ENCODE results near the gene BTBD17. TPM values are rescaled to one million over a fixed set of nuclear protein-coding genes. Genes with fewer than 3 reads are reported as not detected.

BTBD17 gene
- polyA plus RNA-seq, 3 donors, result 0.06 to 0.33 TPM; not detected in 1

DNA sequence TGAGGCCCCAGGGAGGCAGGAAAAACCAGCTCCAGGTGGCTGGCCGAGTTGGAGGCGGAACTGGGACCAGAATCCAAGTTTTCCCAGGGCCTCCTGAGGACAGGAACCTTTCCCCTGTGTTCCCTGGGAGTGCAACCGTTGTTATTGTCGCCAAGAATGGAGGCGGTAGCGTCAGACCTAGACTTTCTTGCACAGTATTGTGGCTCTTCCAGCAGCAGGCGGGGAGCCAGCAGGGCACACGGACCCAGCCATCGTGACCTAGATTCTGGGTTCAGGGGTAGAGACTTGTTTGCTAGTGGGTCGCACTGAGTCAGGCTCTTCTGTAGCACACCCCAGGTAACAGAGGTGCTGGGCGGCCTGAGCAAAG lies 36.3 kb downstream of the BTBD17 start:
- no peak overlapping the region for H3K27ac ChIP-seq (ENCODE audit: low read depth, low read length)
- 22 to 35% (median 29%) methylated on average over 11 of the region's 11 CpGs for WGBS, 3 donors

DNA sequence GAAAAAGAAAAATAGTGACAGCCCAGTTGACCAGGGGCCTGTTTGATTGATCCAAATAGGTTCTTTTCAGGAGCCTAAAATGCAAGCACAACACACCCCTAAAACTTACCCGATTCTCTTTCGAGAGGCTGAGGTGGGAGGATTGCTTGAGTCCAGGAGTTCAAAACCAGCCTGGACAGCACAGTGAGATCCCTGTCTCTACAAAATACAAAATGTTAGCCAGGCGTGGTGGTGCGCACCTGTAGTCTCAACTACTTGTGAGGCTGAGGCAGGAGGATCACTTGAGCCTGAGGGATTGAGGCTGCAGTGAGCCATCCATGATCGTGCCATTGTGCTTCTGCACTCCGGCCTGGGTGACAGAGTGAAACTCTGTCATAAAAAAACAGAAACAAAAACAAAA lies 37.1 kb downstream of the BTBD17 start:
- WGBS, 3 donors, result 88 to 97% (median 95%) methylated on average over 6 of the region's 6 CpGs
- no peak overlapping the region for H3K27ac ChIP-seq (ENCODE audit: low read depth, low read length)

DNA sequence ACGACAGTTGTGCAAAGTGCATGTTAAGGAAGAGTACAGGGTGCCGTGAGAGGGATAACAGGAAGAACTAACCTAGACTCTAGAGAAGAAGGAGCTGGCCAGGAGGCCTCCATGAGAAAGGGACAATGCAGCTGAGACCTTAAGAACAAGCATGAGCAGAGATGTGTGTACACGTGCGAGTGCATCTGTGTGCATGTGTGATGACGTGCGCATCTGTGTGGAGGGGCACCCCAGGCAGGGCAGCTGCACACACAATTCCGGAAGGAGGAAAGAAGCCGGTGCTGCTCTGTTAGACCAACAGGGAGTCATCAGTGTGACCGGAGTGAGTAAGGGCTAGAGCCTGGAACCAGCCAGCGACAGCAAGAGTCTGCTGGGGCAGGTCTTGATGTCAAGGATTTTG lies 43.3 kb downstream of the BTBD17 start:
- WGBS, 3 donors, result 87 to 91% (median 91%) methylated on average over 10 of the region's 10 CpGs
- H3K27ac ChIP-seq (ENCODE audit: low read depth, low read length), result no peak overlapping the region

DNA sequence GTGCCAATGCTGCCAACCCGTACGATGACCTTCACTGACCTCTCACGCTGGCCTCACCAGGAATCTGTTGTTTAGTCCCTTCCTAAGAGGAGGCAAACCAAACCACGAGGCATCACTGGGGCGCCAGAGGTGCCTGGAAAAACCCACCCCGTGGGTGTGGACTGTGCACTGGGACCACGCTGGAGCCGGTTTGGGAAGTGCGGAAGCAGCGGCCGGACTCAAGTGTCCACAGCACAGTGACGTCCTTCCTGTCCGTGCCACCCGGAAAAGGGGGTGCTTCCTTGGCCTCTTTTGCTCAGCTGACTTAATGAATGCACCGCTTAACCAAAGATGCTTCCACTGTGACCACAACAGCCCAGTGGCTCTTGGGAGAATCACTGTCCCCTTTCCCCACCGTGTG lies 44.6 kb downstream of the BTBD17 start:
- WGBS, 3 donors, result 58 to 67% (median 66%) methylated on average over 16 of the region's 16 CpGs
- no peak overlapping the region for H3K27ac ChIP-seq (ENCODE audit: low read depth, low read length)

DNA sequence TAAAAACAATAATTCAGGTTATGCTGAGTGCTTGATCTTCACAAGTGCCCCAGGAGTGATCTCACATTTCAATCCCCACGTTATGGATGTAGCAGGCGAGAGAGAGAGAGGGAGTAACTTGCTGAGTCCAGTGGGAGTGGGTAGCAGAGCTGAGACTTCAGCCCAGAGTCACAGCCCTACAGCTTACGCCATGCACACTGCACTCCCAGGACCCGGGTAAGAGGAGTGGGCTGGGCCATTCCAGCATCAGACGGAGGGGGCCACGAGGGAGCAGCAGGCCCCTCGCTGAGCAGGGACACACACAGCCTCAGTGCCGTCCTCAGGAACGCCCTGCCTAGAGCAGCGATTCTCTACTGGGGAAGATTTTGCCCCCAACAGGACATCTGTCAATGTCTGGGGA lies 45.4 kb downstream of the BTBD17 start:
- WGBS, 3 donors, result 45 to 67% (median 55%) methylated on average over 10 of the region's 10 CpGs
- no peak overlapping the region for H3K27ac ChIP-seq (ENCODE audit: low read depth, low read length)

DNA sequence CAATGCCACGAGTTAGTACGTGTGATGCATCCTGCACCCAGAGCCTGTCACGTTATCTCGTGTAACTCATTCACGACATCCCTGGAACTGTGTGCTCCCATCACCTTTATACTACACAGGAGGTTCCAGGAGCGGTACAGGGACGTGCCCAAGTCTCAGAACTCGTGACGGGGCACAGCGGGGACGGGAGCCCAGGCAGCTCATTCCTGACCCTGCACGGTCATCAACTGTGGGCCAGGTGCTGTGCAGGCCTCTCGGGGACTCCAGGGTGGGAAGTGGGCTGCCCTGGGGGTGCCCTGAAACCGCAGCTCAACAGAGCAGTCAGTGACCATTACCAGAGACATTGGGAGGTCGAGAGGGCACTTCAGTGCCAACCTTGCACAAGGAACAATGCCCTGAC lies 46.8 kb downstream of the BTBD17 start:
- 81 to 91% (median 87%) methylated on average over 15 of the region's 15 CpGs for WGBS, 3 donors
- no peak overlapping the region for H3K27ac ChIP-seq (ENCODE audit: low read depth, low read length)

DNA sequence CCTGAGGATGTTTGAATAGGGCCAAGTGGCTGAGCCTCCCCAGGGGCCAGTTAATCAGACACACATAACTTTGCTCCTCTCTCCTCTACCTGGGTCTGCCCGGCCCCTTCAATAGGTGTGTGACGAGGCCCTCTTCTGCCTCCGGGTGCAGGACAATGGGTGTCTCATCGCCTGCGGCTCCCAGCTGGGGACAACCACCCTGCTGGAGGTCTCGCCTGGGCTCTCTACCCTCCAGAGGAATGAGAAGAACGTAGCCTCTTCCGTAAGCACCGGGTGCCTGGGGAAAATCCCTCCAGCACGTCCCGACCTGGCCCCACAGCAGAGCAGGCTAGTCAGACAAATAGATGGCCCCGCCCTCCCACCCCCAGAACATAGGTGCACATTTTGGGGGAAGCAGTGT lies 51.8 kb downstream of the BTBD17 start:
- H3K27ac ChIP-seq (ENCODE audit: low read depth, low read length), result no peak overlapping the region
- WGBS, 3 donors, result 41 to 79% (median 70%) methylated on average over 12 of the region's 12 CpGs

DNA sequence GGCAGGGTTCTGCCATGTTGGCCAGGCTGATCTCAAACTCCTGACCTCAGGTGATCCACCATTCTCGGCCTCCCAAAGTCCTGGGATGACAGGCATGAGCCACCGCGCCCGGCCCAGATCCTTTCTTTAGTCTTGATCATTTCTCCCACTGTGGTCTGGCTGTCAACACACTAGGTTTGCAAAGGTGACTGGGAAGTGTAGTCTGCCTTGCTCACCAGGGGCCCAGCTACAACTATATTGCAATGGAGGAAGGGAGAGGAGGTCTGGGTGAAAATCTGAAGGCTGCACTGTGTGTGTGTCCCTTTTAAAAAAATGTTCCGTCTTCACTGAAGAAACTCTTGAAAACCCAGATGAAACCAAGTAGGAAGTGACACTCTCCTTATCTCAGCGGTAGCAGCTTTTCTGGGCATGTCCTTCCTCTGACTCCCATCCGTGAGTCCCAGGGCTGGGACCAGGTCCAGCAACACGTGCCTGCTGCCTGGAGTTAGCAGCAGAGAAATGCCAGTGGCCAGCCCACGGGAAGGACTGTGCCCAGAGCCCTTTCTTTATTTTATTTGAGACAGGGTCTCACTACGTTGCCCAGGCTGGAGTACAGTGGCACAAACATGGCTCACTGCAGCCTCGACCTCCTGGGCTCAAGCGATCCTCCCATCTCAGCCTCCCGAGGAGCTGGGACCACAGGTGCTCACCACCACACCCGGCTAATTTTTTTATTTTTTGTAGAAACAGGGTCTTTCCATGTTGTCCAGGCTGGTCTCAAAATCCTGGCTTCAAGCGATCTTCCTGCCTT lies 53.5 kb downstream of the BTBD17 start:
- H3K27ac ChIP-seq (ENCODE audit: low read depth, low read length), result no peak overlapping the region
- 49 to 65% (median 51%) methylated on average over 15 of the region's 15 CpGs for WGBS, 3 donors

Other genes starting within 250 kb of the BTBD17 start
- 1,000 to 10,000 TPM in 2 of 3 donors, 100 to 1,000 TPM in 1; 848 to 2,297 (median 1,605) TPM for gene RPL38, start 158.2 kb downstream of the BTBD17 start, polyA plus RNA-seq
- 1 to 10 TPM; 3.1 to 4.9 (median 3.7) TPM for gene TTYH2, start 148.3 kb downstream of the BTBD17 start, polyA plus RNA-seq
- not detected for gene DNAI2, start 87.6 kb downstream of the BTBD17 start, polyA plus RNA-seq
- gene KIF19, start 35.6 kb downstream of the BTBD17 start, polyA plus RNA-seq, result 1 to 10 TPM in 1 of 3 donors, under 1 TPM in 2; 0.38 to 1.7 (median 0.90) TPM
- gene GPR142, start 5.6 kb upstream of the BTBD17 start, polyA plus RNA-seq, result under 1 TPM; 0.09 to 0.45 (median 0.31) TPM
- 10 to 100 TPM in 2 of 3 donors, 1 to 10 TPM in 1; 7.8 to 79.0 (median 35.5) TPM for gene GPRC5C, start 70.2 kb upstream of the BTBD17 start, polyA plus RNA-seq
- gene CD300A, start 104.8 kb upstream of the BTBD17 start, polyA plus RNA-seq, result 1 to 10 TPM; 1.2 to 7.2 (median 3.0) TPM
- gene CD300LB, start 169.6 kb upstream of the BTBD17 start, polyA plus RNA-seq, result under 1 TPM; 0.08 to 0.70 (median 0.56) TPM
- gene CD300C, start 184.2 kb upstream of the BTBD17 start, polyA plus RNA-seq, result 1 to 10 TPM in 1 of 3 donors, under 1 TPM in 2; 0.37 to 4.2 (median 0.45) TPM
- 1 to 10 TPM in 1 of 3 donors, under 1 TPM in 1, not detected in 1; 0.52 to 1.2 TPM for gene CD300H, start 205.6 kb upstream of the BTBD17 start, polyA plus RNA-seq
- gene CD300LD, start 230.4 kb upstream of the BTBD17 start, polyA plus RNA-seq, result not detected